ENCODE data around the gene SLC30A7. TPM values are rescaled to one million over a fixed set of nuclear protein-coding genes. Genes with fewer than 3 reads are reported as not detected.
"Not testable (repeated sequence)": the region's sequence is repeated elsewhere in the genome, so short reads cannot be mapped to it uniquely, and the experiment has no call there.

The SLC30A7 gene, protein sequence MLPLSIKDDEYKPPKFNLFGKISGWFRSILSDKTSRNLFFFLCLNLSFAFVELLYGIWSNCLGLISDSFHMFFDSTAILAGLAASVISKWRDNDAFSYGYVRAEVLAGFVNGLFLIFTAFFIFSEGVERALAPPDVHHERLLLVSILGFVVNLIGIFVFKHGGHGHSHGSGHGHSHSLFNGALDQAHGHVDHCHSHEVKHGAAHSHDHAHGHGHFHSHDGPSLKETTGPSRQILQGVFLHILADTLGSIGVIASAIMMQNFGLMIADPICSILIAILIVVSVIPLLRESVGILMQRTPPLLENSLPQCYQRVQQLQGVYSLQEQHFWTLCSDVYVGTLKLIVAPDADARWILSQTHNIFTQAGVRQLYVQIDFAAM
- 38.0 and 41.0 TPM in 2 replicates for total RNA-seq

DNA sequence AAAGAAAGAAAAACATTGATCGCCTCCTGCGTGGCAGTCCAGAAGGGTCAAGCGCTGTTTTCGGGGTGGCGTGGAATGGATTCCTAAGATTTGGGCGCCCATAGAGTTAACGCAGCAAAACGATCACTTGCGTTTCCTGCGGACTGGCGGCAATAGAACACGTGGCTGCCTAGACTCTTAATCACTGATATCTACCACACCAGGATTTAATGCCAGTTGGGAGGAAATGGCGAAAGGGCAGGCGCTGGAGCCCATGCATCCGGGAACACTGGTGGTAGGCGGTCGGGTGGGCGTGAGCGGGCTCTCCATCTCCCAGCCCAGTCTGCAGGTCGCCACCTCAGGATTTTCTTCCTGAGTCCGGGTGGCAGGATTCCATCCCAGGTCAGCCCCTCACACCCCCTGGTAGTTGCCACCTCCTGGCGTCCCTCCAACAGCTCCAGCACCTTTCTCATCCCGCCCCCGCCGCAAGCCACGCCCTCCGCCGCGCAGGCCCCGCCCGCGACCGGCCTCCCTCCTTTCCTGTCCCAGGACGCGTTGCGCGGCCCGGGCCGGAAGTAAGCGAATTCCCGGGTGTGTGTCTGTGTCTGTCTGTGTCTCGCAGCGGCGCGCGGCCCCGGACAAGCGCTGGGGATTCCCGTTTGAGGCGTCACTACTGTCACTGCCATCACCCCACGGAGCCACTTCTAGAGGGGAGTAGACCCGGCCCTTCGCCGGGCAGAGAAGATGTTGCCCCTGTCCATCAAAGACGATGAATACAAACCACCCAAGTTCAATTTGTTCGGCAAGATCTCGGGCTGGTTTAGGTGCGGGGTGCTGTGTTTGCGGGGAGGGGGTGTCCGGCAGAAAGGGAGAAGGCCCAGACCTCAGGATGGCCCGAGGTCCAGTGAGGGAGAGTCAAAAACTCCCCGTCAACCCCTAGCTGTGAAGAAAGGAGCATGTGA is at the start of gene SLC30A7:
TSS of gene SLC30A7 (plus strand) at position 551 of the 941 bp plus-strand sequence. CDS start at position 724, 173 bp downstream.
- peak; percentile 77 for DNase-seq (ENCODE audit: low read depth)

DNA sequence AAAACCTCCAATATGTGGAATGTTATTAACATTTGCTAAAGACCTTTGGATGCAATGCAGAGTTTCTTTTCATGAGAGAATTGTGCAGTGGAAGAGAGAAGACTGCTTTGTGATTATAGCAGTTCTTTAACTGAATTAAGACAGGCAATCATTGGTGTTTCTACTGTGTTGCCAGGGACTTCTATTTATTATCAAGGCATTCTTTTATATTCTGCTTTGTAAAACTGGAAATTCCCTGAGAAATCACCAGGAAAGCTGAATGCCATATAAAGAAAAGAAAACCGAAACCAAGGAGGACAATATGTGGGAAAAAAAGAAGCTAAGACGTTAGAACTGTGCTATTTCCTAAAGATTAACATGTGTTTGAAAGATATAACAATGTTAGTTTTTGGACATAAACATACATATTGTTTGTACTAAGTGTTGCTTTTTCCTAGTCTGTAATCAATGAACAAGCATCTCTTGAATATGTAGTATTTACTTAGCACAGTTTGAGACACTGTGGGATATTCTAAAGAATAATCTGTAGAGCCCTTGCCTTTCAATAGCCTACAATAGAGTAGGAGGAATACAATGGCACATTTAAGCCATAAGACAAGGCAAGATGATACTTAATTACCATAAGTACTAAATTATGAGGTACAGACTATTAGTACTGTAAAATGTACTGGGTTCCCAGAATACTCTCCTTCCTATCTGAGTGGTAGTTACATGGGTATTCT is 48.4 kb upstream of the SLC30A7 start:
- peak; percentile 73 for DNase-seq (ENCODE audit: low read depth)

DNA sequence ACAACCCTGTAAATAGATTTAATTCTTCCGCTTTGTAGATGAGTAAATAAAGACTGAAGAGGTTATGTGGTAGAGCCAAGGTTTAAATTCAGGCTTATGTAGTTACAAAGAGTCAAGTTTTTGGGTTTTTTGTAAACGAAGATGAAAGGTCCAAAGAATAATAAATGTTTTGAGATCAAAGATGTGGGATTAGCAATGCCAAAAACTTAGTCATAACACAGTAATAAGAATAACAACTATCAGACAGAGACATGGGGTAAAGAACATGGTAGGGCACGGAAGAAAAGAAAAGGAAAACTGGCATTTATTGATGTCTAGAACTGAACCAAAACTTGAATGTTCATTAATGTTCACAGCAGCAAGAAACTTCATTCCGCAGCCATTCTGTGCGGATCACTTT is 44.2 kb upstream of the SLC30A7 start:
- no peak for DNase-seq (ENCODE audit: low read depth)

DNA sequence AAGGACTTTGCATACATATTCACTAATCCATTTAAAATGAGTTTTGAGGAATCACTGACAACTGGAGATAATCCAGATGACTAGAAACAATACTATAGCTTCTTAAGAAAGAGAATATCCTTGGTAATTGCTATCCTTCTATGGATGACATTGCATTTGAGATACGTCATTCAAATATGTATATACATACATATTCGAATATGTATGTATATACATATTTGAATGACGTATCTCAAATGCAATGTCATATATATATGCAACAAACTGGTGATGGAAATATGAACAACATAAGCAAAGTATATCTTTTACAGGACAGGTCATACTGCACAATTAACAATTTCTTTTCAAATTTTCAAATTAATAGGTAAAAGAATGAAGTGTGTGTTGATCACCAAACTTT is 42.9 kb upstream of the SLC30A7 start:
- no peak for DNase-seq (ENCODE audit: low read depth)

DNA sequence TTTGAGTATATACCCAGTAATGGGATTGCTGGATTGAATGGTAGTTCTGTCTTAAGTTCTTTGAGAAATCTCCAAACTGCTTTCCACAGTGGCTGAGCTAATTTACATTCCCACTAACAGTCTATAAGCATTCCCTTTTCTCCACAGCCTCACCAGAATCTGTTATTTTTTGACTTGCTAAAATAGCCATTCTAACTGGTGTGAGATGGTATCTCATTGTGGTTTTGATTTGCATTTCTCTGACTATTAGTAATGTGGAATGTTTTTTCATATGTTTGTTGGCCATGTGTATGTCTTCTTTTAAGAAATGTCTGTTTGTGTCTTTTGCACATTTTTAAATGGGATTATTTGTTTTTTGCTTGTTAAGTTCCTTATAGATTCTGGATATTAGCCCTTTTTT is 40.8 kb upstream of the SLC30A7 start:
- DNase-seq (ENCODE audit: low read depth), result not testable (repeated sequence)

DNA sequence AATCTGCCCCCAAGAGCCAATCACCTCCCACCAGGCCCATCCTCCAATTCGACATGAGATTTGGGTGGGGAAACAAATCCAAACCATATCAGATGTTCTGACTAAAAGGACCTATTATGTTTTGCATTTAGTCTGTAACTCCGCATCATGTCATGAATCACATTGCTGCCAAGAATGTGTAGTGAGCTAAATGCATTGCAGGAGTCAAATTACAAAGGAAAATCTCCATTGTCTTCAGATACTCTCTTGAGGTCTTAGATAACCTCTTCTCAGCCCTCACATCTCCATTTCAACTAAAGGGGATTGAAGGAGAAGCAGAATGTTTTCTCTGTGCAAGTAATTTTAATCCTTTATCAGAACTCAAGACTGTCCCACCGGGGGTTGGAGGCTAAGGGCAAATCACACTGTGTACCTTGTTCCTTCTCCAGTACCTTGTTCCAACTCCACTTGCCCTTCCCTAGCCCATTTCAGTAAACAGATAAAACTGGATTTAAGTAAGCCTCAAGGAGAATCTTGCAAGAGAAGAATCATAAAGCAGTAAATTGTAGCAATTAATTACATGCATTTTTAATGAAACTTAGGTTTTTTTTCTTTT is 35.4 kb upstream of the SLC30A7 start:
- peak; percentile 55 for DNase-seq (ENCODE audit: low read depth)

DNA sequence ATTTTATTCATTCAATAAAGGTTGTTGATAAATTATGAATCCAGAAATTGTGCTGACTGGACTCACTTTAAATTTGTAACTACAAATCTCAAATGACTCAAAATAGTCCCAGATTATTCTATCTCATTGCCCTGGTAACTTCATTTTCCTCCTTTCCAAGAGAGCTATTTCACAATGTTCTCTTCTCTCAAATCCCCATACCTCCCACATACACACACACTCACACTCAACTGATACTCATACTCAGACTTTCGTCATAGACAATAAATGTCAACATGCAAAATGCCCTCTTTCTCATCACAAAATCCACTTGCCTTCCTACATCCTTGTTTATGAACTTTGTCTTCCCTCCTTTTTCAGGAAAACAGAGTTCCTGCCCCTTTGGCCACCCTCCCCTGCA is 34.5 kb upstream of the SLC30A7 start:
- peak; percentile 25 for DNase-seq (ENCODE audit: low read depth)

DNA sequence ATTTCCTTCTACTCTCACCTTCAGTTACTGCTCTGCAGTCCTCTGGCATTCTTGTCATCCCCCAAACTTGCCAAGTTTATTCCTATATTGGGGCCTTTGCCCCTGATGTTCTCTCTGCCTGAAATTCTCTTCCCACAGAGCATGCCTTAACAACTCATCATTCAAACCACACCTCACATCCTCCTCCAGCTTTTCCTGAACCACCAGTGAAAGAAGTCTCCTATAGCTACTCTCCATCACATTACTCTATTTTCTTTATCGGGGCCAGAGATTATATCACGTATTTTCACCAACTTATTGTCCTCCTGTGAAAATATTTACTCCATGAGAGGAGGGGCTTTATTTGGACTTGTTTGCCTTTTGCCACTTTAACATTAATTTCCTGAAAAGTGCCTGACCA is 33.3 kb upstream of the SLC30A7 start:
- DNase-seq (ENCODE audit: low read depth), result peak; percentile 55

DNA sequence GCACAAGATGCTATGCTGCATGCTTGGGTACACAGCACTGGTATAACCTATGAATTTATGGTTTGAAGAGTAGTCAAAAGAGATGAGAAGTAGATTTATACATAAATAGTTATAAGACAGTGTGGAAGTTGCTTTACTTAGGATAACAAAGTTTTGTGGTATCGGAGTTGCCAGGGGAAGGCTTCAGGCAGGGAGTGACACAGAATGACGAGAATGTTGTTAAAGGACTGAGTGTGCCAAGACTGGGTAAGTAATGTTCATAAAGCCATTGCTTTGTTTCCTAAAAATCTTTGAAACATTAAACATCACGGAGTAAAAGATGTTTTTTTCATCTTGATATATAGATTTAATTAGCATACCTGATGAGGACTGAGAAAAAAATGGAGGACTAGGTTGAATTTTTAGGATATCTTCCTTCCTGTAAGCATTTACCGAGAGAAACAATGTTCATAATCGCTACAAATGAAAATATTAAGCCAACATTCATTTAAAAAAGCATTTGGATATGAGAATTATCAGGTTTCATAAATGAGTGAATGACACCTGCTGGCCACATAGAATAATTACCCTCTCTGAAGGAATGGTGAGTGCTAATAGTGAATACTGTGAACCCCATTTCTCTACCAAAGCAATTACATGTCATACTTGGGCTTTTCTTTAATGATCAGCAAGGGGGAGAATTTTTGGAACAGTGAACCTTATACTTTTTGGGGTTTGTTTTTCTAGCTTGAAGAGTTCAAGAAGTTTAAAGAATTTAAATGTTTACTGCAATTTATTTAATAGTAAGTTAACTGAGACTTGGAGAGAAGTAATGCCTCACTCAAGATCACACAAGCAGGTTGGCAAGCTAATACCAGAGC is 29.6 kb upstream of the SLC30A7 start:
- peak; percentile 54 for DNase-seq (ENCODE audit: low read depth)

DNA sequence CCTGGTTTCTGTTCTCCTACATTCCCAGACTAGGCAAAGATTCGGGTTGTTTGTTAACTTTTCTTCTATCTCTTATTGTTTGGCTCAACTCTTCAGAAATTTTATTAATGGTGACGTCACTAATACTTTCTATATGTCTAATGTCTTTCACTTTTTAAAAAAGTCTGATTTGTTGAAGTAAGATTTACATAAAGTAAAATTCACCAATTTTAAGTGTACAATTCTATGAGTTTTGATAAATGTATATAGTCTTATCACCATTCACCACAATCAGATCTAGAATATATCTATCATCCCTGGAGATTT is 29.0 kb upstream of the SLC30A7 start:
- DNase-seq (ENCODE audit: low read depth), result no peak

DNA sequence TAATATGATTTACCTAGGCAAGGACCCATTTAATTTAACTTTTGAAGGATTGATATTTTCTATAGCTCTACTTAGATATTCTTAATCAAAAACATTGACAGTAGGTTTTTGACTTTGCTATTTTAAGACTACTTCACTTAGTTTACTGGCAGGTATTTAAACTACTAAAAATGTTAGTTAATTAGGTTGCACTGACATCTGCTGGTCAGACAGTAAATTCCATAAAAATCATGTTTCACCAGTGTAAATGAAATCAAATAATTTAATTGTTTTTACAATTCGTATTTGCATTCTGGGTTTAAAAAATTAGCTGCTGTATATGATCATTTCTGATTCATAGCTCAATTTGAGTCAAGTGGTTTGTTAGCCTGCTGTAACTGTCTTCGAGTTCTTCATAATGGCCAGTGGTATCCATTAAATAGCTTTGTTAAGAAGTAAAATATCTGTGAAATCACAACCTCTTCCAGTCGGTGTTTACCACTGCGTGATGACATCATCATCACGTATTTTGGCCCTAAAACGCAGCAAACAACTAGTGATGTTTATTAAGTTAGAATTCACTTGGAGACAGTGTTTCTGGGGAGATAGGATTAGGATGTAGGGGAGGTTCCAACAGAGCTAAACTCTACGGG is 27.4 kb upstream of the SLC30A7 start:
- peak; percentile 63 for DNase-seq (ENCODE audit: low read depth)

DNA sequence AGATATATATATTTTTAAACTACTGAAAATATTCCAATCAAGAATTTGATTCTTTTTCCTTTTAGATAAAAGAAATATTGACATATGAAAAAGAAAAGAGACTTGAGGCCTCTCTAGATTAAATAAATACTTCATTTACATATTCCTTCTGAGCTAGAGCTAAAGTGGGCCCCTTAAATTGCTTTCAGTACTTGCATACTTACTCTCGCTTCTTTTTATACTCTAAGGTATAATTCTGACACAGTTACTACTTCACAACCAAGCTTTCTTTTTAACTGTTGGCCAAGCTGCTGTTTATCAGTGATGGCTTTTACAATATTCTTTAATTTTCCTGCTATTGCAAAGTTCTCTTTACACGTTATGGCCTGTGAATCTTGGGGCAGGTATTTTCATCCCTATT is 25.9 kb upstream of the SLC30A7 start:
- DNase-seq (ENCODE audit: low read depth), result no peak

DNA sequence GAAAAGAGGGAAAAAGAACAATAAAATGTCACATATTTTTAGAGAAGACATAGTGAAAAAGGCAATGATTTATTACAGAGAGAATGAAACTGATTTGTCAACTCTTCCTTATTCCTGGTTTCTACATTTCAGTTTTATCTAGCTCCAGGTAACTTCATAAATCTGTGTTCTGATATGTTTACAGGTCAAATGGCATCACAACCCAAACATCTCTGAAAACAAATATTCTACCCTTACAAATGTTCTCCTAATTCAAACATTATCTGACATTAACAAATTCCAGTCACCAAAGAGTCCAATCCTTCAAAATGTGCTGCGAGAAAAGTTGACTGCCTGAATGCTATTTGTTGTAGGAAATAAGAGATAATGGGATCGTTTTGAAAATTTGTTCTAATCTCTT is 21.5 kb upstream of the SLC30A7 start:
- DNase-seq (ENCODE audit: low read depth), result no peak

DNA sequence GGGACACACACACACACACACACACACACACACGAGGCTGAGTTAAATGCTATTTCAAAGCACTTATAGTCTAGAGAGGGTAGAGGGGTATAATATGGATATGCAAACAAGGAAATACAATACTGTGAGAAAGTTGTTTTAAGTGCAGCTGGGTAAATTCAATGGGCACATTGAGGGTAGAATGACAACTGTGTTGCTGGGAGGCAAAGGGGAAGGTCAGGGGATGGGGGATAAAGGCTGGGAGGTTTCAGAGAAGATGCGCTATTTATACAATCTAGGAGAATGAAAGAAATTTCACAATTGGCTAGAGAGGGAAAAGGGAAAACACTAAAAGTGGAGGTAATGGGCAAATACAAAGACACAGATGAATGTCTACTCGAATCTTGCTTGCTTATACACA is 20.7 kb upstream of the SLC30A7 start:
- no peak for DNase-seq (ENCODE audit: low read depth)

DNA sequence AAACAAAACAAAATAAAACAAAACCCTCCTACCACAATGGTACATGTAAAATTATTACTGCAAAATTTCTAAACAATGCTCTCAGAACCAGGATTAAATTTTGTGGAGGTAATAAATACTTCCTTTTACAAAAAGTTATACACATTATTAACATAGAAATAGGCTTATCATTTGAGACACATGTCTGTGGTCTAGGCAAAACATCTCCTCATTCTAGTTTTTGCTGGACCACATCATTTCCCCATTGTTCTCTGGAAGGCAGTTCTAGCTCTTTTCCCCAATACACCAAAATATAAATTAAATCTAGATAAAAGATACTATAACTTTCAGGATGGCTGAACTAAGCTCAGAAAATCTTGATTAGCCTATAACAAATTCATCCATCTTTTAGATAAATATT is 19.6 kb upstream of the SLC30A7 start:
- no peak for DNase-seq (ENCODE audit: low read depth)

DNA sequence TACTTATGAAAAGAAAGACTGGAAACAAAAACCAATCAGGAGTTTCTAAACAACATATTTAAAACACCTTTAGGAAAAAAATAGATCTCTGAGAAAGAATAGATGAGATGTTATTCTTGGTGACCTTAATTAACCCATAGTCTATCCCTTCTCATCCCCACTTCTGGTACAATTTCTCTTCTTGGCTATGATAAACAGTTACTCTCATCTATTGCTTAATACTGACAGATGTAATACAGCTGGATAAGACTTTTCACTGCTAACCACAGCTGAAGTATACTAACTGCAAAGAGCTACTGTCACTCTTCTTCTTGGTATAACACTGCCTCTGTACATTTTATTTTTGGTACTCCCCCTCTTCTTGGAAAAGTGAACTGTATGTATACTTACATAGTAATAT is 16.5 kb upstream of the SLC30A7 start:
- no peak for DNase-seq (ENCODE audit: low read depth)

DNA sequence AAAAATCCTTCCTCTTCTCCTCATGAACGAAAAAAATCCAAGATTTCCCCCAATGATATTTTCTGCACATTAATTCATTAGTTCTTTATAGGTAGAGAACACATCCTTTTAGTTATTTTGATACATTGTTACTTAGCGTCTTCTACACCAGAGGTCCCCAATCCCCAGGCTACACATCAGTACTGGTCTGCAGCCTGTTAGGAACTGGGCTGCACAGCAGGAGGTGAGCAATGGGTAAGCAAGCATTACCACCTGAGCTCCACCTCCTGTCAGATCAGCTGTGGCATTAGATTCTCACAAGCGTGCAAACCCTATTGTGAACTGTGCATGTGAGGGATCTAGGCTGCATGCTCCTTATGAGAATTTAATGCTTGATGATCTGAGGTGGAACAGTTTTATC is 14.2 kb upstream of the SLC30A7 start:
- DNase-seq (ENCODE audit: low read depth), result no peak

DNA sequence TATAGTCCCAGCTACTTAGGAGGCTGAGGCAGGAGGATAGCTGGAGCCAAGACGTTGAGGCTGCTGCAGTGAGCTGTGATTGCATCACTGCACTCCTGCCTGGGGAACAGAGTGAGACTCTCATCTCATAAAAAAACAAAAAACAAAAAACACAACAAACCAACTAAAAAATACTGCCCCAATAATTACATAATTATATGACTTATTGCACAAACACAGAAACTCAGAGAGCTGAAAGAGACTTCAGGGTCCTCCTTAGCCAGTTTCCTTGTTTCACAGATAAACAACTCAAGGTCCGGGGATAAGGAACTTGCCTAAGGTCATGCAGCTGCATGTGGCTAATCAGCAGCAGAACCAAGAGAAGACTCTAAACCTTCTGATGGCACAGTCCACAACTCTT is 13.2 kb upstream of the SLC30A7 start:
- DNase-seq (ENCODE audit: low read depth), result no peak

DNA sequence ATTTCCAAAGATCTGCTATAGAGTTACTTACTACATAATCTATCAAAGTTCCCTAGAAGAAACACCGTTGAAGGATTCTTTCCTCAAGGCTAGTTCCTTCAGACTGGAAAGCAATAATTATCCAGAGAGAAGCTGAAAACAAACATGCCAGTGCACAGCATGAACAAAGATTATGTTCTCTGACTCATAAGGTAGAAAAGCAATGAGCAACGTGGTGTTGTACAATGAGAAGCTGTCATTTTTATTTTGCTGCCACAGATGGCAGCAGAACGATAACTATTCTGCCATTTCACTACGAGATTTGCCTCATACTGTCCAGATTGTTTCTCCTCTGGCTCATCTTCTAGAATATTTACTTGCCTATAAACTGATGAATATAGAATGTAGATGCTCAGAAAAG is 11.9 kb upstream of the SLC30A7 start:
- DNase-seq (ENCODE audit: low read depth), result peak; percentile 88

DNA sequence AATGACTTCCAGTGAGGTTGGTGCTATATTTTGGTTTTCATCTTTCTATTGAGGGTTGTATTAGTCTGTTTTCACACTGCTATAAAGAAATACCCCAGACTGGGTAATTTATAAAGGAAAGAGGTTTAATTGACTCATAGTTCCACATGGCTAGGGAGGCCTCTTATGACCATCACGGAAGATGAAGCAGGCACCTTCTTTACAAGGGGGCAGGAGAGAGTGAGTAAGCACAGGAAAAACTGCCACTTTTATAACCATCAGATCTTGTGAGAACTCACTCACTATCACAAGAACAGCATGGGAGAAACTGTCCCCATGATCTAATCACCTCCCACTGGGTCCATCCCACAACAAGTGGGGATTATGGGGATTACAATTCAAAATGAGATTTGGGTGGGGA is 6.9 kb upstream of the SLC30A7 start:
- DNase-seq (ENCODE audit: low read depth), result not testable (repeated sequence)

Measured in renal cortical epithelial cell (primary cell).